ENCODE results near the gene CD6.

GRCh38 chr11:60981515-60981914 lies 10.0 kb downstream of the CD6 start:
- TF ChIP-seq CTCF (IDR thresholded peaks at IDR 0.05): no peak
- TF ChIP-seq POLR2A (IDR thresholded peaks at IDR 0.05): no peak
